DMS79 treated with DMSO at 0.1 percent for 48 hours (cell line): ENCODE data around the gene MCHR1.
"Not testable (repeated sequence)": the region's sequence is repeated elsewhere in the genome, so short reads cannot be mapped to it uniquely, and the experiment has no call there.

Source experiments
- DNase-seq: peaks from one replicate; lab custom pipeline; 2025; lab: John Stamatoyannopoulos, UW

Gene MCHR1

GRCh38 chr22:40691532-40691931 lies 12.2 kb downstream of the MCHR1 start:
- DNase-seq, result no peak

- peak; percentile 41 for DNase-seq
Measured at GRCh38 chr22:40694411-40694810, 15.1 kb downstream of the MCHR1 start.

GRCh38 chr22:40701274-40701673 lies 22.0 kb downstream of the MCHR1 start:
- DNase-seq, result no peak

DNA sequence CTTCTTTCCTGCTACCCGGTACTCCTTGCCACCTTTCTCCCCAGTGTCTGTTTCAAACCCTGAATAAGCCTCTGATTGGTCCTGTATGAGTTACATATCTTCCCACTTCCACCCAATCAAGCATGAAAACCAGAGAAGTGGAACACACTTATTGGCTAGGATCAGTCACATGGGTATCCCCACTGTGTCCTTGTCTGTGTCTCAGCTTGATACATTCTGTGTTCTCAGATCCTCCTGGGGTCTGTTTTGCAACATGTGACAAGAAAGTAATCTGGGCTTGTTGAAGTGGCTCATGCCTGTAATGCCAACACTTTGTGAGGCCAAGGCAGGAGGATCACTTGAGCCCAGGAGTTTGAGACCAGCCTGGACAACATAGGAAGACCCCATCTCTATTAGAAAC lies 23.9 kb downstream of the MCHR1 start:
- no peak for DNase-seq

DNA sequence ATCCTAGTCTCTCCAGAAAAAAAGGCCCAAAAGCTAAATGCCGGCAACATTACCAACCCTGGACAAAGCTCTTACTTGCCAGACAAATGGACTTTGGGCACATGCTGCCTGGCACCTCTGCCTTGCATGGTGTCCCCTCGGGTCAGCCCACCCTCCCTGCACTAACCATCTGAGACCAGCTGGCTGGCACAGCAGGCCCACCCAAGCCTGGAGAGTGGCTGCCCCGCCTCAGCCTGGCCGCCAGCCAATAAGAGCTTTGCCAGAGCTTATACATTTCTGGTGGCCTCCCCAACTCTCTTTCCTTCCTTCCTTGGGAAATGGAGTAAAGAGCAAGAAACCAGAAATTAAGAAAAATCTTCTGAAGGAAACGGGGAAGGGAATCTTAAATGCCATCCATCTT lies 24.5 kb downstream of the MCHR1 start:
- no peak for DNase-seq

DNA sequence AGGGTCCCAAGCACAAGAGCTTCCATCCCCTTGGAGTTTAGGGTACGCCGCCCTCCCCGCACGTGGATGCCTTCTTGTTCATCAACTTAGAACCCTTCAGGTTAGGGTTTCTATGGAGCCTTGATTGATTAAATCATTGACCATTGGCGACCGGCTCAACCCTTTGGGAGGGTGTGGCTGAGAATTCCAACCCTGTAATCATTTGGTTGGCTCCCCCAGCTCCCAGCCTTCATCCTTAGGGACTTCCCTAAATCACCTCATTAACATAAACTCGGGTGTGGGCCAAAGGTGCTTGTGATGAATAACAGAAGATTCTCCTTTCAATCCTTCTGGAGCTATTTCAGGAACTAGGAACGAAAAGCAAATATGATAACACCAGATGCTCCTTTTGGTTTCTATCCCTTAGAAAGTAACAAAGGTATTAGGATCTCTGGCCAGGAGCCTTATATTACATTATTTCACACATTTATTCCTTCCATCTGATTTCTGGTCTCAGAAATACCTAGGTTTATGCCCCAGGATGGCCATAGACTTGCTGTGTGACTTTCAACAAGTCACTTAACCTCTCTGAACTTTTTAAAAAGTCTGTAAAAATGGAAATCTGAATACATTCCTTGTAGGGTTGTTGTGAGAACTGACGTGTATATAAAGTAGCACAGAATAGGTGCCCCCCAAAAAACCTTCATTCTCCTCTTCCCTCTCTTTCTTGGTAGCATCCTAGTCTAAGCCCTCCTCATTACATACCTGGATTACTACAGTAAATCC lies 26.8 kb downstream of the MCHR1 start:
- no peak for DNase-seq

GRCh38 chr22:40707154-40707553 lies 27.9 kb downstream of the MCHR1 start:
- DNase-seq, result no peak

DNA sequence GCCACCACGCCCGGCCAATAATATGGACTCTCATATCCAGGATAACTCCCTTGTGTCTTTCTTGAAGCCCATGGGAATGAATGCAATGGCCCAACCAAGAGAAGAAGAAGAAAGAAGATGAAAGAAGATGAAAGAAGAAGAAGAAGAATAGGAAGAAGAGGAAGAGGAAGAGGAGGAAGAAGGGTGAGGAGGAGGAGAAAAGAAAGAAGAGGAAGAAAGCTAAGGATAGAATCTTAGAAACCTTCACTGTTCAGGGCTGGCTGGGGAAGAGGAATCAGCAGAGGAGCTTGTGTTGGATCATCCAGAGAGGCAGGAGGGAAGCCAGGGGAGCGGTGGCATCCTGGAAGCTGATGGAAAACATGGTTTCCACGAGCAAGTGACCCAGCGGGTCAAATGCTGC lies 28.9 kb downstream of the MCHR1 start:
- no peak for DNase-seq

DNA sequence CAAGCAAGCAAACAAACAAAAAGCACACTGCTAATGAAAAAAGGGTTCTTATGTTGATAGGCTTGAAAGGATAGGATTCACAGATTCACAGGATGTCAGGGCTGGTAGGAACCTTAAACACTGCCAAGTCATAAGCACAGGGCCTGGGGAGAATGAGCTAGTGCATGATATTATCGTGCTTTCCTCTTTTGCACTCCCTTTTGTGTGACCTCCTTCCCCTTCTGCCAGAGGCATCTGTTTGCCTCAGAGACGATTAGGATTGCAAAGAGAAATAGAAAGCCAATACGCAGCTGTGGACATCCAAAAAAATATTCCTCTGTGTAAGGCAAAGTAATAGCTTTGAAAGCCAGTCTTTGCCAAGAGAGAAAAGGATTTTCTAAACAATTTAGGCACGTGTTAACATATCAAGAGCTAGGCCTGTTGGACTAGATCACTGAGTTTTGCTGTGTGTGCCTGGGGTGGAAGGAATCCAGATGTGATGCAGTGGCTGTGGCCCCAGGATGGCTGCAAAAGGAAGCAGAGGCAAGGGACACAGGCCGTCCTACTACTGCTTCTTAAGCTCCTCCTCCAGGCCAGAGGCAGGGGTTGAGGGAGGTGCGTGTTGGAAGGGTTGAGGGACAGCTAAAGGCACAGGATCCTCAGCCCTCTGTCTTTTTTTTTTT lies 30.6 kb downstream of the MCHR1 start:
- no peak for DNase-seq

DNA sequence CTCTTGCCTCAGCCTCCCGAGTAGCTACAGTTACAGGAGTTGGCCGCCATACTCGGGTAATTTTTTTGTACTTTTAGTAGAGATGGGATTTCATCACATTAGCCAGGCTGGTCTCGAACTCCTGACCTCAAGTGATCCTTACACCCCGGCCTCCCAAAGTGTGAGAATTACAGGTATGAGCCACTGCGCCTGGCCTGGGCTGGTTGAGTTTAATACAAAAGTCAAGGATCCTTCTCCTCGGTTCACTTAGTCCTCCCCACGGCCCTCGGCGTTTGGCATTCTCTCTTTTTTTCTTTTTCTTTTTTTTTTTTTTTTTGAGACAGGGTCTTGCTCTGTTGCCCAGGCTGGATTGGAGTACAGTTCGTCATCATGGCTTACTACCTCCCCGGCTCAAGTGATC lies 33.0 kb downstream of the MCHR1 start:
- no peak for DNase-seq

DNA sequence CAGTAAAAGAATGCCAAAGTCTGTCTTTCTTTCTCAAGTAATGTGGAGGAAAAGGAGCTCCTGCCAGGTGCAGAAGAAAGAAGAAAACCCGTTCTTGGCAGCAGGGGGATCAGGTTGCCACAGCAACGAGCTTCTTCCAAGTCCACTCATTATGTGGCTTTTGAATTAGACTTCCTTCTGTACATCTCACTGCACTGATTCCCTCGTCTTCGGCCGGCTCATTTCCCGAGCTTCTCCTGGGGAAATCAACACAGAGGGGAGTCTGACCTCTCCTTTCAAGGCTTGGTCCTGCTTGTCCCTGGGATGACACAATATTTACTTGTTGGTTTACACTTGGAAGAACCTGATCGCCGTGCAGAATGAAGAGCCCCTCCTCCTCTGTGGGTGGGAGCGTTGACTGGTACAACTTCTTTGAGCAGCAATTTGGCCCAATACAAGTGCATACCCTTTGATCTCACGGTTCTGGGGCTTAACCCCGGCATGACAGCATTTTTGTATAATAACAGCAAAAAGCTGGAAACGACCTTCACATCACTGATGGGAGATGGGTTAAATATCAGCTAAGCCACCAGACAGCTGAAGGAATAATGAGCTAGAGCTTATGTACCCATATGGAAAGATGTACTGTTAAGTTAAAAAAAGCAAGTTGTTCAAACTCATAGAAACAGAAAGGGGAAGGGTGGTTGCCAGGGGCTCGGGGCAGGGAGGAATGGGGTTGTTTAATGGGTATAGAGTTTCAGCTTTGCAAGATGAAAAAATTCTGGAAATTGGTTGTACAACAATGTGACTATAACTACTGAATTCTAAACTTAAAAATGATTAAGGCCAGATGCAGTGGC lies 35.4 kb downstream of the MCHR1 start:
- DNase-seq, result peak; percentile 46

DNA sequence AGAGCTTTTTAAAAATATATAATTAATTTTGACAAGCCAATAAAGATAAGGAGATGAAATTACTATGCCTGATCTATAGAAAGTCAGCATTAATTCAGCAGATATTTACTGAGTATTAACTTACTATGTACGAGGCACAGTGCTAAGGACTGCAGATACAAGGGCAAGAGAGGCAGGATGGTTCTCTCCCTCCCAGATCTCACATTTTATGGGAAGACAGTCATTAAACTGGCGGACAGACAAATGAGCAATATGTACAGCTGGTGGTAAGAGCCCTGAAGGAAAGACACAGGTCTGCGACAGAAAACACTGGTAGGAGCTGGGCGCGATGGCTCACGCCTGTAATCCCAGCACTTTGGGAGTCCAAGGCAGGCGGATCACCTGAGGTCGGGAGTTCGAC lies 36.8 kb downstream of the MCHR1 start:
- no peak for DNase-seq

GRCh38 chr22:40717657-40718056 lies 38.4 kb downstream of the MCHR1 start:
- not testable (repeated sequence) for DNase-seq

DNA sequence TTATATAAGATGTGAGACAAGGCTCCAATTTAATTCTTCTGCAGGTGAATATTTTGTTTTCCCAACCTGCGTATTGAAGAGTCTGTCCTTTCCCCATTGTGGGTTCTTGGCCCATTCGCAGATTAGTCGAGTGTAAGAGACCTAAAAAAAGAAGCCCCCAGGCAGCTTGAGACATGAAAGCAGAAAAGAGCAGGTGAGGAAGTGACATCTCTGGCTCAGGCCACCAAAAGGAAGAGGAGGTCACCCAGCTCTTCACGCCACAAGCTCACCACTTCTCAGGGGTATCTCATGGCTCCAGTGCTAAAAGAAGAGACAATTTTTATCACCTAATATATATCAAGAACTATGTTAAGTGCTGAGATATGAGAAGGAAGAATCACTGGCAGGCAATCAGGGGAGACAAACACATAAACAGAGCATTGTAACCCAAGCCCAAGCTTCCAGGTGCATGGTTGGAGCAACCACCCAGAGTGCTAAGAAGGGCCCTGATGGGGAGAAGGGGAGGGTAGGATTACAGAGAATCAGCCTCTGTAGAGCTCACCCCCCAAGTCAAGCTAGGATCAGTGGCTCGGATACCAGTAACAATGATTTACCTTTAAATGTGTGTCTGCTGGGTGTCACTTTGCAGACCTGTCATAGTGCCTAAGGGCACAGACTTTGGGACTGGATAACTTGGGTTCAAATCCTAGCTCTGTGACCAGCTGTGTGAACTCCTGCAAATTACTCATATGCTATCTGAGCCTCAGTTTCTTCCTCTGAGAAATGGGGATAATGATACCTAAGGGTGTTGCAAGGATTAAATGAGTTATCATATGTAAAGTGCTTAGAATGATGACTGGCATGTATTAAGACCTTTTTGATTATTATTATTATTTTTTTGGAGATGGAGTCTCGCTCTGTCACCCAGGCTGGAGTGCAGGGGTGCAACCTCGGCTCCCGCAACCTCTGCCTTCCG lies 39.2 kb downstream of the MCHR1 start:
- no peak for DNase-seq

DNA sequence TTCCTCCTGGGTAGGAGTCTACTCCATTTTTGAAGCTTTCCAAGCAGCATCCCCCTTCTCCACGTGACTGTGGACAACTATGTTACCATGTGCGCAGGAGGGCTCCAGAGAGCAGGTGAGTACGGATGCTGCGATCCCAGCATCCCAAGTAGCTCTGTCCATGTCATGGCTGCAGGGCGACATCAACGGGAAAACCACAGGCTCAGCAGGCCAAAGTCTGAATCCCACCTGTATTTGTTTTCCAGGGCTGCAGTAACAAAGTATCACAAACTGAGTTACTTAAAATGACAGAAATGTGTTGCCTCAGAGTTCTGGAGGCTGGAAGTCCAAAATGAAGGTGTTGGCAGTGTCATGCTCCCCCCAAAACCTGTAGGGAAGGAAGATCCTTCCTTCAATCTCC lies 40.3 kb downstream of the MCHR1 start:
- DNase-seq, result no peak

DNA sequence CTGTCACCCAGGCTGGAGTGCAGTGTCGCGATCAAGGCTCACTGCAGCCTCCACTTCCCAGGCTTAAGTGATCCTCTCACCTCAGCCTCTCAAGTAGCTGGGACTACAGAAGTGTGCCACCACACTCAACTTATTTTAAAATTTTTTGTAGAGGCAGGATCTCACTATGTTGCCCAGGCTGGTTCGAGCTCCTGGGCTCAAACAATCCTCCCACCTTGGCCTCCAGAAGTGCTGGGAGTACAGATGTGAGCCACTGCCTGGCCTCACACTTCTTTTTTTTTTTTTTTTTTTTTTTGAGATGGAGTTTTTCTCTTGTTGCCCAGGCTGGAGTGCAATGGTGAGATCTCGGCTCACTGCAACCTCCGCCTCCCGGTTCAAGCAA lies 40.9 kb downstream of the MCHR1 start:
- DNase-seq, result not testable (repeated sequence)

DNA sequence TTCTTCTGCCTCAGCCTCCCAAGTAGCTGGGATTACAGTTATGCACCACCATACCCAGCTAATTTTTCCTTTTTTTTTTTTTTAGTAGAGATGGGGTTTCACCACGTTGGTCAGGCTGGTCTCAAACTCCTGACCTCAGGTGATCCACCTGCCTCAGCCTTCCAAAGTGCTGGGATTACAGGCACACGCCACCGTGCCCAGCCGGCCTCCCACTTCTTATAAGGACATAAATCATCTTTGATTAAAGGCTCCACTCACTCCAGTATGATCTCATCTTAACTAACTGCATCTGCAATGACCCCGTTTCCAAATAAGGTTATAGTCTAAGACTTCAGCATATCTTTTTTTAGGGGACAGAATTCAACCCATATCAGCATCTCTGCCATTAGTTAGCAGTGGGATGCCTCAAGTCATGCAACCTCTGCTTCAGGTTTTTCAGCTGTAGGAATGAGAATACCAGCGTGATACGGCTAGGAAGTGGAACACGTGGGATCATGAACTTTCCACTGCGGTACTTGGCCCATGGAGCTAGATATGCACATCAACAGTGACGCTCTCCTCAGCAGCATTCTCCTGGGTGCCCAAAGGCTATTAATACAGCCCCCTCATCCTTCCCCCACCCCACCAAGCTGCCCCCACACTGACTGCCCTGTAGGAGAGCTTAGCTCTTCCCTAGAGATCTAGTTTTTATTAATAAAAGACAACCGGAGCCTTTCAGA lies 41.4 kb downstream of the MCHR1 start:
- DNase-seq, result no peak

- no peak for DNase-seq
Measured at GRCh38 chr22:40721266-40721665, 42.0 kb downstream of the MCHR1 start.

DNA sequence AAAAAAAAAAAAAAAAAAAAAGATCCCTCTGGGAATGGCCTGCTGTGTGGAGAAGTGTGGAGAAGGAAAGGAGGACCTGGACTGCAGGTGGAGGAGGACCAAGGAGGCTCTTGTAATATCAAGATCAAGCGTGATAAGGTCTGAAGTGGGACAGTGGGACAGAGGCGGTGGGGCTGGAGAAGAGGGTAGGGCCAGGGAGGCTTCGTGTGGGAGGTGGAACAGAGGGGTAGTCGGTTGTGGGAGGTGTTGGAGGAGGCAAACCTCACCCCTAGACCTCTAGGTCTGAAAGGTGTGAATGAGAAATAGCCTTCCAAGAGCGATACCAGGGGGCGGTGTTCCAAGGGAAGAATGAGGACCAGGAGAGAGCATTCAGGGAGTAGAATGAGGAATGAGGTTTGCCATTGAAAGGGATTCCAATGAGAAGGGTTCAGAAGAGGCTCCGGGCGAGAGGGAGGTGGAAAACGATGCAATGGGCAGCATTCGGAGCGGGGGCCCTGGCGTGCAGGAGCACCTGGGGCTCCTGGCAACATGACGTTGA lies 44.2 kb downstream of the MCHR1 start:
- no peak for DNase-seq

- DNase-seq, result no peak
Measured at GRCh38 chr22:40726514-40726913, 47.2 kb downstream of the MCHR1 start.
